Measurements from ENCODE around the gene HACE1. TPM values are rescaled to one million over a fixed set of nuclear protein-coding genes. Genes with fewer than 3 reads are reported as not detected.
"Not testable (repeated sequence)": the region's sequence is repeated elsewhere in the genome, so short reads cannot be mapped to it uniquely, and the experiment has no call there.

HACE1 gene, protein sequence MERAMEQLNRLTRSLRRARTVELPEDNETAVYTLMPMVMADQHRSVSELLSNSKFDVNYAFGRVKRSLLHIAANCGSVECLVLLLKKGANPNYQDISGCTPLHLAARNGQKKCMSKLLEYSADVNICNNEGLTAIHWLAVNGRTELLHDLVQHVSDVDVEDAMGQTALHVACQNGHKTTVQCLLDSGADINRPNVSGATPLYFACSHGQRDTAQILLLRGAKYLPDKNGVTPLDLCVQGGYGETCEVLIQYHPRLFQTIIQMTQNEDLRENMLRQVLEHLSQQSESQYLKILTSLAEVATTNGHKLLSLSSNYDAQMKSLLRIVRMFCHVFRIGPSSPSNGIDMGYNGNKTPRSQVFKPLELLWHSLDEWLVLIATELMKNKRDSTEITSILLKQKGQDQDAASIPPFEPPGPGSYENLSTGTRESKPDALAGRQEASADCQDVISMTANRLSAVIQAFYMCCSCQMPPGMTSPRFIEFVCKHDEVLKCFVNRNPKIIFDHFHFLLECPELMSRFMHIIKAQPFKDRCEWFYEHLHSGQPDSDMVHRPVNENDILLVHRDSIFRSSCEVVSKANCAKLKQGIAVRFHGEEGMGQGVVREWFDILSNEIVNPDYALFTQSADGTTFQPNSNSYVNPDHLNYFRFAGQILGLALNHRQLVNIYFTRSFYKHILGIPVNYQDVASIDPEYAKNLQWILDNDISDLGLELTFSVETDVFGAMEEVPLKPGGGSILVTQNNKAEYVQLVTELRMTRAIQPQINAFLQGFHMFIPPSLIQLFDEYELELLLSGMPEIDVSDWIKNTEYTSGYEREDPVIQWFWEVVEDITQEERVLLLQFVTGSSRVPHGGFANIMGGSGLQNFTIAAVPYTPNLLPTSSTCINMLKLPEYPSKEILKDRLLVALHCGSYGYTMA
- total RNA-seq (10 to 100 TPM; 16.2 to 26.1 (median 18.9) TPM), polyA plus RNA-seq (1 to 10 TPM; 7.9 to 8.3 TPM)
- long read RNA-seq, donor 1, full-length matches to known transcripts, result 1 of 8 reads
- long read RNA-seq, donor 1, partial matches to known transcripts, result 4 of 8 reads
- long read RNA-seq, donor 1, other reads (novel, unspliced or antisense), result 3 of 8 reads
- long read RNA-seq, donor 2, full-length matches to known transcripts, result 1 of 1 reads
- long read RNA-seq, donor 2, partial matches to known transcripts, result 0 of 1 reads
- long read RNA-seq, donor 2, other reads (novel, unspliced or antisense), result 0 of 1 reads
- long read RNA-seq, donor 3, full-length matches to known transcripts, result 21 of 32 reads
- long read RNA-seq, donor 3, partial matches to known transcripts, result 2 of 32 reads
- long read RNA-seq, donor 3, other reads (novel, unspliced or antisense), result 9 of 32 reads

DNA sequence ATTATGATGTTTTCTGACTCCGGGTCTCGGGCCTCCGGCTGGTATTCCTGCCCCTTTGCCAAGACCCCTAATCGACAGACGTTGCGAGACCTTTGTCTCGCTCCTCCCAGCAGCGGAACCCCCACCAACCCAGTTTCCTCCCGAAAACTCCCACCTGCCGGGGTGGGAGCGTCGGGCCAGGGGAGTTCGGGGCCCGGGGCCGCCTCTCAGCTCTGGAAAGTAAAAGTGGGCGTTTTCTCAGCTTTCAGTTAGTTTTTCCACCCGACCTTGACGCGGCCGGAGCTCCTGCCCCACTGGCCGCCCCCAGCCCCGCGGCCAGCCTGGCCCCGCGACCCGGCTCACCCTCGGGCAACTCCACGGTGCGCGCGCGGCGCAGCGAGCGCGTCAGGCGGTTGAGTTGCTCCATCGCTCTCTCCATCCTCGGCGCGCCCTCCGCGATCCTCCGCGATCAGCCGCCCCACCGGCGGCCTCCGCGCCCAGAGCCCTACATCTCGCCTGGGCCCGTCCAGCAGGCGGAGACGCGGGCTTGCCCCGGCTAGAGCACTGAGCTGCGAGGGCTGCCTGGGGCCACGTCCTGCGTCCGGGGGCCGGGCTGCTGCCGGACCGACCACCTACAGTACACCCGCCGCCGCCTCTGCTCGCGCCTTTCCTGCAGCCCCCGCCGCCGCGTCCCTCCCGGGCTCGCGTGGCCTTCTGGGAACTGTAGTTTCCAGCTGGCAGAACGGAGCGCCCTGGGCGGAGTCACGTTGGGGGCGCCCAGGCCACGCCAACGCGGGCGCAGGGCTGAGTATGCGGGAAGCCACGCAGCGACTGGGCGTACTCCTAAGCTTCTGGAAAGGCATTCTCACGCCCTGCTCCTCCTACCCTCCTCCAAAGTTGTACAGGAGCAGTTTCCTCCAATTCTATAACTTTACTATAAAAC, at the start of gene HACE1:
Gene HACE1, minus strand, starts transcription at position 695 of the 922 bp plus-strand sequence. Its CDS starts 277 bp downstream, at position 418.
- TF ChIP-seq POLR2A (IDR thresholded peaks at IDR 0.05) (peak; percentile 50), EP300 (IDR thresholded peaks at IDR 0.05) (no peak)
- TF ChIP-seq, protein P1, sequence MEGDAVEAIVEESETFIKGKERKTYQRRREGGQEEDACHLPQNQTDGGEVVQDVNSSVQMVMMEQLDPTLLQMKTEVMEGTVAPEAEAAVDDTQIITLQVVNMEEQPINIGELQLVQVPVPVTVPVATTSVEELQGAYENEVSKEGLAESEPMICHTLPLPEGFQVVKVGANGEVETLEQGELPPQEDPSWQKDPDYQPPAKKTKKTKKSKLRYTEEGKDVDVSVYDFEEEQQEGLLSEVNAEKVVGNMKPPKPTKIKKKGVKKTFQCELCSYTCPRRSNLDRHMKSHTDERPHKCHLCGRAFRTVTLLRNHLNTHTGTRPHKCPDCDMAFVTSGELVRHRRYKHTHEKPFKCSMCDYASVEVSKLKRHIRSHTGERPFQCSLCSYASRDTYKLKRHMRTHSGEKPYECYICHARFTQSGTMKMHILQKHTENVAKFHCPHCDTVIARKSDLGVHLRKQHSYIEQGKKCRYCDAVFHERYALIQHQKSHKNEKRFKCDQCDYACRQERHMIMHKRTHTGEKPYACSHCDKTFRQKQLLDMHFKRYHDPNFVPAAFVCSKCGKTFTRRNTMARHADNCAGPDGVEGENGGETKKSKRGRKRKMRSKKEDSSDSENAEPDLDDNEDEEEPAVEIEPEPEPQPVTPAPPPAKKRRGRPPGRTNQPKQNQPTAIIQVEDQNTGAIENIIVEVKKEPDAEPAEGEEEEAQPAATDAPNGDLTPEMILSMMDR (IDR thresholded peaks at IDR 0.05), result peak in 1 of 3 donors; percentile 41
- Histone ChIP-seq H3K4me1 (ENCODE audit: insufficient read depth) (peaks cover 2% of the 10 kb centered on the region), H3K27ac (peak within 1 kb of the TSS; percentile 11 to 66), H3K9me3 (no peaks in the 10 kb centered on the region), H3K27me3 (no peaks in the 10 kb centered on the region), H3K36me3 (no peaks in the 10 kb centered on the region), H3K4me3 (peak within 1 kb of the TSS; percentile 89)
- intact Hi-C loops (cut with DNase I), result no loop called here
- peak; percentile 85 to 91 (median 90) for DNase-seq
- WGBS, 3 donors, result 0 to 1% (median 0%) methylated on average over 85 to 89 of the region's 89 CpGs

DNA sequence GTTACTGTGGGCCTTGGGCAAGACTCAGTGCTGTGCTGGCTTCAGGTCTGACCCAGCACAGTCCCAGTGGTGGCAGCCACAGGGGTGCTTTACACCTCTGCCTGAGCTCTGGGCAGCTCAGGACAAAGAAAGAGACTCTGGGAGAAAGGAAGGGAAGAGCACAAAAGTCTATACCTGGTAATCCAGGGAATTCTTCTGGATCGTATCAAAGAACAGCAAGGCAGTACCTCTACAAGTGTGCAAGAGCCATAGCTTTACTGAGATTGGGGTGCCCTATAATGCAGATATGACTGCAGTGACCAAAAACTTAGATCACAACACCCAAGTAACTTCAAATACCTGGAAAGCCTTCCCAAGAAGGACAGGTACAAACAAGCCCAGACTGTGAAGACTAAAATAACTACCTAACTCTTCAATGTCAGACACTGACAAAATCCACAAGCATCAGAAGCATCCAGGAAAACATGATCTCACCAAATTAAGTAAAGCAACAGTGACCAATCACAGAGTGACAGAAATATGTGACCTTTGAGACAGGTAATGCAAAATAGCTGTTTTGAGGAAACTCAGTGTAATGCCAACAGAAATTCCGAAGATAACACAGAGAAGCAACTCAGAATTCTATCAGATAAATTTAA, 49.3 kb upstream of the HACE1 start:
- TF ChIP-seq EP300 (IDR thresholded peaks at IDR 0.05) (no peak), POLR2A (IDR thresholded peaks at IDR 0.05) (no peak)
- TF ChIP-seq, protein P1 (IDR thresholded peaks at IDR 0.05), result no peak
- intact Hi-C loops (cut with DNase I), result no loop called here
- 82 to 86% (median 84%) methylated on average over 2 of the region's 2 CpGs for WGBS, 3 donors
- Histone ChIP-seq H3K4me3 (no peak overlapping the region), H3K36me3 (no peaks in the 10 kb centered on the region), H3K9me3 (no peaks in the 10 kb centered on the region), H3K27ac (no peak overlapping the region), H3K4me1 (ENCODE audit: insufficient read depth) (no peaks in the 10 kb centered on the region), H3K27me3 (no peaks in the 10 kb centered on the region)
- no peak for DNase-seq

DNA sequence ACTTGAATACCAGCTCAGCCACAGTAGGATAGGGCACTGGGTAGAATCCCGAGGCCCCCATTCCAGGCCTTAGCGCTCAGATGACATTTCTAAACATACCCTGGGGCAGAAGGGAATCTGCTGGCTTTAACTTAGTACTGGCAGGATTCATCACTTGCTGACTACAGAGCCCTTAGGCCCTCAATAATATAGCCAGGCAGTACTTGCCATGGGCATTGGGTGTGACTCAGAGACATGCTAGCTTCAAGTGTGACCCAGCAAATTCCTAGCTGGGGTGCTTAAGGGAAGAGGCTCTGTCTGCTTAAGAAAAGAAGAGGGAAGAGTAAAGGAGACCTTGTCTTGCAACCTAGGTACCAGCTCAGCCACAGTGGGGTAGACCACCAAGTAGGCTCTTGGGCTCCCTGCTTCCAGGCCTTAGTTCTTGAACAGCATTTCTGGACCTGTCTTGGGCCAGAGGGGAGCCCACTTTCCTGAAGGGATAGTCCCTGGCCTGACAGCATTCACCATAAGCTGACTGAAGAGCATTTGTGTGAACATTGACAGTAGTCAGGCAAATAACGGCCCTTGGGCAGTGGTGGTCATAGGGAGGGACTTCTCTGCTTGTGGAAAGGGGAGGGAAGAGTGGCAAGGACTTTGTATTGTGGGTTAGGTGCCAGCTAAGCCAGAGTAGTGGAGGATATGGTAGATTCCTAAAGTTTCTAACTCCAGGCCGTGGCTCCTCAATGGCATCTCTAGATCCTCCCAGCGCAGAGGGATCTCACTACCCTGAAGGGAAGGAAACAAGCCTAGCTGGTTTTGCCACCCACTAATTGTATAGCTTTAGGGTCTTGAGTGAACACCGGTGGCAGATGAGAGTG, 48.5 kb upstream of the HACE1 start:
- intact Hi-C loops (cut with DNase I), result no loop called here
- no peak overlapping the region for H3K4me3 ChIP-seq
- DNase-seq, result no peak
- no peaks in the 10 kb centered on the region for H3K9me3 ChIP-seq
- H3K4me1 ChIP-seq (ENCODE audit: insufficient read depth), result no peaks in the 10 kb centered on the region
- no peaks in the 10 kb centered on the region for H3K36me3 ChIP-seq
- WGBS, 3 donors, result 79 to 88% (median 84%) methylated on average over 6 of the region's 6 CpGs
- H3K27me3 ChIP-seq, result no peaks in the 10 kb centered on the region
- no peak overlapping the region for H3K27ac ChIP-seq
- TF ChIP-seq EP300 (IDR thresholded peaks at IDR 0.05), result no peak
- TF ChIP-seq, protein P1 (IDR thresholded peaks at IDR 0.05), result no peak
- no peak for TF ChIP-seq POLR2A (IDR thresholded peaks at IDR 0.05)

DNA sequence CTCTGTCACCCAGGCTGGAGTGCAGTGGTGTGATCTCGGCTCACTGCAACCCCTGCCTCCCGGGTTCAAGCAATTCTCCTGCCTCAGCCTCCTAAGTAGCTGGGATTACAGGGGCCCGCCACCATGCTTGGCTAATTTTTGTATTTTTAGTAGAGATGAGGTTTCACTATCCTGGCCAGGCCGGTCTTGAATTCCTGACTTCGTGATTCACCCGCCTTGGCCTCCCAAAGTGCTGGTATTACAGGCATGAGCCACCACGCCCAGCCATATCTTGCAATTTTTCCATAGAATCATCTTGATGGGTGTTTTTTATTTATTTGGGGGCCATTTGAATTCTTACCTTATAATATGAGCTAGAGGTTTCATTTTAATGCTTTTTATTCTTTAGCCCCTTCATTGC, 39.2 kb upstream of the HACE1 start:
- H3K4me3 ChIP-seq; H3K36me3 ChIP-seq; H3K9me3 ChIP-seq; DNase-seq; H3K27me3 ChIP-seq; H3K27ac ChIP-seq; intact Hi-C loops (cut with DNase I); H3K4me1 ChIP-seq (ENCODE audit: insufficient read depth): not testable (repeated sequence)
- 82 to 93% (median 89%) methylated on average over 7 of the region's 7 CpGs for WGBS, 3 donors

Measured in ovary (tissue), 10 donors.